Measurements from ENCODE around the gene PKDREJ.

PKDREJ gene

GRCh38 chr22:46246178-46246577, 17.0 kb downstream of the PKDREJ start:
- TF ChIP-seq CTCF (IDR thresholded peaks at IDR 0.05; ENCODE audit: low read depth, low read length), result no peak
- DNase-seq (ENCODE audit: extremely low read depth, low read depth), result no peak

GRCh38 chr22:46245511-46245910, 17.6 kb downstream of the PKDREJ start:
- no peak for DNase-seq (ENCODE audit: extremely low read depth, low read depth)
- TF ChIP-seq CTCF (IDR thresholded peaks at IDR 0.05; ENCODE audit: low read depth, low read length), result no peak

GRCh38 chr22:46244771-46245170, 18.4 kb downstream of the PKDREJ start:
- no peak for TF ChIP-seq CTCF (IDR thresholded peaks at IDR 0.05; ENCODE audit: low read depth, low read length)

GRCh38 chr22:46242076-46242475, 21.1 kb downstream of the PKDREJ start:
- no peak for DNase-seq (ENCODE audit: extremely low read depth, low read depth)
- no peak for TF ChIP-seq CTCF (IDR thresholded peaks at IDR 0.05; ENCODE audit: low read depth, low read length)

More at GRCh38 chr22:46244771-46245170, 18.4 kb downstream of the PKDREJ start:
- no peak for DNase-seq (ENCODE audit: extremely low read depth, low read depth)

- DNase-seq (ENCODE audit: extremely low read depth, low read depth), result no peak
- no peak for TF ChIP-seq CTCF (IDR thresholded peaks at IDR 0.05; ENCODE audit: low read depth, low read length)
Observed at GRCh38 chr22:46241396-46242007, 21.6 kb downstream of the PKDREJ start.

GRCh38 chr22:46240907-46241306, 22.2 kb downstream of the PKDREJ start:
- no peak for TF ChIP-seq CTCF (IDR thresholded peaks at IDR 0.05; ENCODE audit: low read depth, low read length)
- no peak for DNase-seq (ENCODE audit: extremely low read depth, low read depth)

- no peak for DNase-seq (ENCODE audit: extremely low read depth, low read depth)
- no peak for TF ChIP-seq CTCF (IDR thresholded peaks at IDR 0.05; ENCODE audit: low read depth, low read length)
Observed at GRCh38 chr22:46240506-46240905, 22.6 kb downstream of the PKDREJ start.

Data from AG09319 (cell line).